SIG-M5 treated with dmso at 0.1 percent for 504 hours (cell line): ENCODE data around the gene SHROOM2.
"Not testable (repeated sequence)": the region's sequence is repeated elsewhere in the genome, so short reads cannot be mapped to it uniquely, and the experiment has no call there.

ENCODE experiments used
- DNase-seq: peaks from one replicate; lab custom pipeline; 2025; ENCODE audit not compliant: unreplicated experiment; lab: John Stamatoyannopoulos, UW

Gene SHROOM2

GRCh38 chrX:9785944-9786797 lies at the start of gene SHROOM2:
Gene SHROOM2, plus strand, starts transcription at chrX:9786429. Its CDS starts 117 bp downstream, at chrX:9786546.
- no peak for DNase-seq

GRCh38 chrX:9737363-9737762 lies 48.9 kb upstream of the SHROOM2 start:
- DNase-seq: no peak

GRCh38 chrX:9738151-9738550 lies 48.1 kb upstream of the SHROOM2 start:
- no peak for DNase-seq

DNA sequence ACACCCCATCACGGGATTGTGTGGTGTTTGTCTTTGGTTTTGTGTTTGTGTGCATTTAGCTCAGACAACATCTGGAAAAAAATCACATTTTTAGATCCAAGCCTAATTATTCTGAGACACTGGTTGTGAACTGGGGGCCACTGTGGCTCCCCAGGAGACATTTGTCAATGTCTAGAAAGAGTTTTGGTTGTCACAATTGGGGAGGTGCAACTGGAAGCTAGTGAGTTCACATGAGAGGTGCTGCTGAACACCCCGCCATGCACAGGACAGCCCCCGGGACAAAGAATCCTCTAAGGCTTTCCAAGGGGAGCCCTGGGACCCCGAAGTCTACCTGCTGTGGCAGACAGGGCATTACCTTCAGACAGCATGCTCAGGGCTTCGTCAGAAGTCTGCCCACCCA lies 47.1 kb upstream of the SHROOM2 start:
- no peak for DNase-seq

- no peak for DNase-seq
Measured at GRCh38 chrX:9745417-9746115, 40.7 kb upstream of the SHROOM2 start.

DNA sequence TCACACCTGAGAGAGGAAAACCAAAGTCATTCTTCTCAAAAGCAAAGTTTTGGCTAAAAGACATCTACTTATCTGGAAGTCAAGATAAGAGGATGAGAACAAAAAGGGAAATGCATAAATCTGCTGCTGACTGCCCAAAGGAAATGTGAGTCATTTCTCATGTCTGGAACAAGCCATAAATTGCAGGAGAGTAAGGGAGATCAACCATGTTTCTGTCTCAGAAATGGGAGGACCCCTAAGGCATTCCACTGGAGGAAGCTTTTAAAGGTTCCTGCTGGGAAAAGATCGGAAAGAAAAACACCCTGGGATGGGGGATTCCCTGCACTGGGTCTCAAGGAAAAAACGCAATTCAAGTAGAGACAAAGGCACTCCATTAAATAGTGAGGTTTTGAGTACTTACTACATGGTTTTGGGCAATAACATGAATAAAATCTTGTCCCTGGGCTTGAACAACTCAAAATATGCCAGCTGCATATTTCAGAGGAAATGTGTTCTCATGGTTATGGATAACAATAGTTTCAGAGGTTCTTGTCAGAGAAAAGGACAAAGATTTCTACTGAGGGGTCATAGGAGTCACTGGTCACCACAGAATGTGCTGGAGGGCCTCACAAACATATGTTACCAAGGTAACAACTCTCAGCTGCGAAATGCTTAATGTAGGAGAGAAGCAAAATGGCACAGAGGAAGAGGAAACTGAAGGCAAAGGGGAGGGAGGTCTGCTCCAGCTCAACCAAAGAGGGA lies 39.9 kb upstream of the SHROOM2 start:
- DNase-seq: no peak

DNA sequence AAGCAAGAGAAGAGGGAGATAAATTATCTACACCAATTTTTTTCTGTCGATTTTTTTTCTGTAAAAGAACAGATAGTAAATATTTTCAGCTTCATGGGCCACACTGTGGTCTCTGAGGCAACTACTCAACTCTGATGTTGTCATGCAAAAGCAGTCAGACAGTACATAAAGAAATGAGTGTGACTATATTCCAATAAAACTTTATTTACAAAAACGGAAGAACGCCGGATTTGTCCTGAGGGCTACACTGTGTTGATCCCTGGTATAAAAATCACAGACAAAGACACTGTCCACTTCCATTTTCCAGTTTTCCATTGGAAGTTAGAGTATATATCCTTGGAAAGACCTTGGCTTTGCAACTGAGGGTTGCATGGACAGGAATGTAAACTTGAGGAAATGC lies 38.6 kb upstream of the SHROOM2 start:
- DNase-seq: no peak

DNA sequence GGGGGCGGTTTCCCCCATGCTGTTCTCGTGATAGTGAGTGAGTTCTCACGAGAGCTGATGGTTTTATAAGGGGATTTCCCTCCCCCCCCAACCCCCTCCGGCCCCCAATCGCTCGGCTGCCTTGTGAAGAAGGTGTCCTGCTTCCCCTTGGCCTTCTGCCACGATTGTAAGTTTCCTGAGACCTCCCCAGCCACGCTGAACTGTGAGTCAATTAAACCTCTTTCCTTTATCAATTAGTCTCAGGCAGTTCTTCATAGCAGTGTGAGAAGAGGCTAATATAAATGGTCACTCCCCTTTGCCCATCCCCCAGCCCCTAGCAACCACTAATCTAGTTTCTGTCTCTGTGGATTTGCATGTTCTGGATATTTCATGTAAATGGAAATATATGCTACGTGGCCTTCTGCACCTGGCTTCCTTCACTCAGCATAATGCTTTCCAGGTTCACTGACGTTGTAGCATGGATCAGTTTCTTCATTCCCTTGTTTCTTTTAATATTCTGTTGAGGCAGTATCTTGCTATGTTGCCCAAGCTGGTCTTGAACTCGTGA lies 37.0 kb upstream of the SHROOM2 start:
- DNase-seq: no peak

DNA sequence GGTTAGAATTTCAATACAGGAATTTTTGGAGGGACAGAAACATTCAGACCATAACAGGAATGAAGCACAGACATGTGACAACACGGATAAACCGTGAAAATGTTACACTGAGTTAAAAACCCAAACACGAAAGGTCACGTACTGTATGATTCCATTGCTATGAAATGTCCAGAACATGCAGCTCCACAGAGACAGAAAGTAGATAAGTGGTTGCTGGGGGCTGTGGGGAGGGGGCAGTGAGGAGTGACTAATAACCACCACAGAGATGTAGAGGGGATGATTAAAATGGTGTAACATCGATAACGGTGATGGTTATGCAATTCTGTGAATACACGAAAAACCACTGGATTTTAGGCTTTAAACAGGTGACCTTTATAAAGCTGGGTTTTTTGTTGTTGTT lies 28.9 kb upstream of the SHROOM2 start:
- DNase-seq: no peak

DNA sequence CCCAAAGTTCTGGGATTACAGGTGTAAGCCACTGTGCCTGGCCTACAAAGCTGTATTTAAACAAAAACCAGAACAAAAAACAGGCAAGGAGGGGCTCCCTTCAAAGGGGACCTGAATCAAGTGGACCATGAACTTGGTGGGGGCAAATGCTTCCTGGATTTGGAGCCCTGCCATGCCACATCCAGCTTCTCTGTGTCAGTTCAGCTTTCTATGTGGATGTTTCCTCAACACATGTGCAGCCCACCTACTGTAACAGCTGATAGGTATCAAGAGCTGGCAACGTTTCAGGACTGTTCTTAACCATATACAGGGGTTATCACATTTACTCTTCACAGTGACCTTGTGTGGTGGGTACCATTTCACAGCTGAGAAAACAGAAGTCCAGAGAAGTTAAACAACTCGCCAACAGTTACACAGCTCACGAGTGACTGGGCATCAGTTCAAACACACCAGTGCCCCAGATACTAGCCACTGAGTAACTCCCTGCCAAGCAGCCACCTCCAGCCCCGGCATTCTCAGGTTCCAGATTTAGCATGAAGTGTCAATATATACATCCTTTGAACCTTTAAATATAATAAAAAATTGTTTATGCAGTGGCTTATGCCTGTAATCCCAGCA lies 28.1 kb upstream of the SHROOM2 start:
- DNase-seq: no peak

- DNase-seq: no peak
Measured at GRCh38 chrX:9759337-9759736, 26.9 kb upstream of the SHROOM2 start.

DNA sequence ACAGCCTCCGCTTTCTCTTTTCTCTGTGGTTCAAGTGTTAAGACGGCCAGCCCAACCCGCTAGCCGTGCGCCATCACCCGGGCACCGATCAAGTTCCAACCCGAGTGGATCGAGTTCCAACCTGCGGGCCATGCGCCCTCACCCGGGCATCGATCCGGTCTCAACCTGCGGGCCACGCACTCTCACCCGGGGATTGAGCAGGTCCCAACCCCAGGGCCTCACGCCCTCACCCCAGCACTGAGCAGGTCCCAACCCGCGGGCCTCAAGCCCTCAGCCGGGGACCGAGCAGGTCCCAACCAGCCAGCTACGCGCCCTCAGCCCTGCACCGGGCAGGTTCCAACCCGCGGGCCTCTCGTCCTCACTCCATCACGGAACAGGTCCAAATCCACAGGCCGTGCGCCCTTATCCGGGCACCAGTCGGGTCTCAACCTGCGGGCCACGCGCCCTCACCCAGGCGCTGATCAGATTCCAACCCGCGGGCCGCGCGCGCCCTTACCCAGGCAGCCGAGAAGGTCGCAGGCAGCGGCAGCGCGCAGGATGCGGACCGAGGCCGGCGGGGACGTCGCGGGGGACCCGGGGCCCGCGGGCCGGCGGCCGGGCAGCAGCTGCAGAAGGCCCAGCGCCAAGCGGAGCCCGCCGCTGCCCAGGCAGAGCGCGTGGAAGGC lies 21.0 kb upstream of the SHROOM2 start:
- DNase-seq: no peak

DNA sequence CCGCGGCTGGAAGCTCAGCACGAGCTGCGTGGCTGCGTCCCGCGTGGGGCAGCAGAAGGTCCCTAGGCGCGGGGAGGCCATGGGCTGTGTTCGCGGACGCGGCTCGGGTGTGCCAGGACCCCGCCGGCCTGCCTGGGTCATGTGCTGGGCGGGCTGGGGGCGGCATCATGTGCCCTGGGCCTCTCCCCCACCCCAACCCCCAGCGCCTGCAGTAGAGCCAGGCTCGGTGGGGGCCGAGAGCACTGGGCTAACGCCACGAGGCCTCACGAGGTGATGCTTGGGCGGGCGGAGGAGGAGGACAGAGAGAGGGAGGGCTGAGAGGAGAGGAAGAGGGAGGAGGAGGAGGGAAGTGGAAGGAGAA lies 20.5 kb upstream of the SHROOM2 start, which contains the start of gene GPR143:
TSS of gene GPR143 (minus strand) at position 111 of the 361 bp plus-strand sequence. CDS start at position 81, 30 bp downstream.
- no peak for DNase-seq

DNA sequence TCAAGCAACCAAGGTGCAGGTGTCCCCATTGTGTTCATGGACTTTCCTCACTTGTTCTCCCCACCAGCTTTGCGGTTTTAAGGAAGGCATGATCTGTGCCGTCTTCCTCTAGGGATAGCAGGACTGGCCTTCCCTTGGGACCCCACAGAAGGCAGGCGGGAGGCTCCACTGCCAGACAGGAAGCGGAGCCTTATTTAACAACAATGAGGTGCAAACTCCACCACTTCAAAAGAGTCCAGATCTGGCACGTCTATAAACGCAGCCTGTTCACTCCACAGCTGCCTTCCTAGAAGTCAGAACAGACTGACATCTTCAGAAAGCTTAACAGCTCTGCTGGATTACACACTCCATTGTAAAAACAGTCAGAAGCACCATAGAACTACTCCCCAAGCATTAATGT lies 18.9 kb upstream of the SHROOM2 start:
- DNase-seq: no peak

- not testable (repeated sequence) for DNase-seq
Measured at GRCh38 chrX:9768321-9768839, 17.8 kb upstream of the SHROOM2 start.

- no peak for DNase-seq
Measured at GRCh38 chrX:9770319-9770718, 15.9 kb upstream of the SHROOM2 start.

DNA sequence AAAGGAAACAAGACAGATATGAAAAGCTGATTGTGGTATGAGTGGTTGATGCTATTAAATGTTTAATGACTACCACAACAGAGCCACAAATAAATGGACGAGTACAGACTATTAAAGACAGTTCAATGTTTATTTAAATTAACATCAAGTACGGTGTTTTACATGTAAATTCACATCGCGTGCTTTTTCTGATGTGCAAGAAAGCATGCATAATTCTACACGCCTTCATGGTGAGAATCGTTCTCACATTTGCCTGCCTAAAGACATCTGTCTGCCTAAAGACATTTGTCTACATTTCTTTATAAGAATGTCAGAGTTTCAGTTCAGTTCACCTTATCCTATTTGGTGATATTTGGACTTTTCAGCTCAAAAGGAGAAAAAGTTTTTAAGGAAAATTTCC lies 13.3 kb upstream of the SHROOM2 start:
- no peak for DNase-seq

DNA sequence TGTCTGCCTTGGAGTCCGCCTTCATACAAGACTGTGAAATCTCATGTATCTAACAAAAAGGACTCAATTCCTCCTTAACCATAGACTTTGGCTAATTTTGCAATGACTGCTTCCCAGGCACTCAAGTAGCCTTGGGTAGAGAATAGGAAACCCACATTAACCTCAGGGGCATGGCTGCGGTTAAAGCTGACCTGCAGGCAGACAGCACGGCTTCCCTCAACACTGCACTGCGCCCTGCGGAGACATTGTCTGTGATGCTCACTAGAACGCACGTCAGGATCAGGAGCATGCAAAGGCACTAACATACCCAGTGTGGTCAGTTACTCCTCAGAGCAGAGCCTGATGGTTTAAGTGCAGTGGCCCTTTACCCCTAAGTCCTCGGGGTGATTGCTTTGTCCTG lies 10.3 kb upstream of the SHROOM2 start:
- DNase-seq: no peak

DNA sequence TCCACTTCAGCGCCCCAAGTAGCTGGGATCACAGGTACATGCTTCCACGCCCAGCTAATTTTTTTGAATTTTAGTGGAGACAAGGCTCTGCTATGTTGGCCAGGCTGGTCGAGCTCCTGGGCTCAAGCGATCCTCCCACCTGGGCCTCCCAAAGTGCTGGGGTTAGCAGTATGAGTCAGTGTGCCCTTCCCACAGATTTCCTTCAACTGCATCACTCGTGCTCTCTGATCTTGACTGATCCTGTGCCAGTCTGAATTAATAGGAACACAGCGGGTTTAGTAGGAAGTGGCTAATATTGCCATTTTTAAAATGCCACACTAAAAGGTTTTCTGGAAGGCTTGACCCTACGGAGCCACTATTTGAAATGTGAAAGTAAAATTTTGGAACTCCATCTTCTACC lies 4.3 kb upstream of the SHROOM2 start:
- no peak for DNase-seq

DNA sequence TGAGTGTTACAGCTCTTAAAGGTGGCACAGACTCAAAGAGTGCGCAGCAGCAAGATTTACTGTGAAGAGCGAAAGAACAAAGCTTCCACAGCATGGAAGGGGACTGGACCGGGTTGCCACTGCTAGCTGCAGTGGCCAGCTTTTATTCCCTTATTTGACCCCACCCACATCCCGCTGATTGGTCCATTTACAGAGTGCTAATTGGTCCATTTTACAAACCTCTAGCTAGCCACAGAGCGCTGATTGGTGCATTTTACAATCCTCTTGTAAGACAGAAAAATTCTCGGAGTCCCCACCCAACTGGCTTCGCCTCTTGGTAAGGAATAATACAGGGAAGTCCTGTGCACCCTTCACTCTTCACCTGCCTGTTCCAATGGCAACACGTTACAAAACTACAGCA lies 1.9 kb upstream of the SHROOM2 start:
- no peak for DNase-seq
